Measurements from ENCODE around the gene CDK8.

GRCh38 chr13:26253262-26253786 is 605 bp upstream of the CDK8 start:
- TF ChIP-seq, protein P1, sequence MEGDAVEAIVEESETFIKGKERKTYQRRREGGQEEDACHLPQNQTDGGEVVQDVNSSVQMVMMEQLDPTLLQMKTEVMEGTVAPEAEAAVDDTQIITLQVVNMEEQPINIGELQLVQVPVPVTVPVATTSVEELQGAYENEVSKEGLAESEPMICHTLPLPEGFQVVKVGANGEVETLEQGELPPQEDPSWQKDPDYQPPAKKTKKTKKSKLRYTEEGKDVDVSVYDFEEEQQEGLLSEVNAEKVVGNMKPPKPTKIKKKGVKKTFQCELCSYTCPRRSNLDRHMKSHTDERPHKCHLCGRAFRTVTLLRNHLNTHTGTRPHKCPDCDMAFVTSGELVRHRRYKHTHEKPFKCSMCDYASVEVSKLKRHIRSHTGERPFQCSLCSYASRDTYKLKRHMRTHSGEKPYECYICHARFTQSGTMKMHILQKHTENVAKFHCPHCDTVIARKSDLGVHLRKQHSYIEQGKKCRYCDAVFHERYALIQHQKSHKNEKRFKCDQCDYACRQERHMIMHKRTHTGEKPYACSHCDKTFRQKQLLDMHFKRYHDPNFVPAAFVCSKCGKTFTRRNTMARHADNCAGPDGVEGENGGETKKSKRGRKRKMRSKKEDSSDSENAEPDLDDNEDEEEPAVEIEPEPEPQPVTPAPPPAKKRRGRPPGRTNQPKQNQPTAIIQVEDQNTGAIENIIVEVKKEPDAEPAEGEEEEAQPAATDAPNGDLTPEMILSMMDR (IDR thresholded peaks at IDR 0.05; ENCODE audit: low read depth, low read length, poor library complexity, severe bottlenecking): no peak
- no peak for TF ChIP-seq EZH2phosphoT487 (IDR thresholded peaks at IDR 0.05; ENCODE audit: borderline replicate concordance, low read length)
